IPS DF 6.9 (cell line): ENCODE measurements around the gene TARS2.
A peak's percentile ranks its signal among the peaks of the same experiment; 100 is the strongest.

ENCODE experiments used
- DNase-seq: peaks from one replicate; pipeline ENCODE4 v3.0.0-alpha.2; 2013; ENCODE audit warnings: low read depth, low spot score
- H3K27ac ChIP-seq: one replicate; pipeline ENCODE4 v1.5.1; 2013; ENCODE audit warnings: low read length, control low read depth
- H3K27me3 ChIP-seq: 2 replicates; pipeline ENCODE4 v1.6.1; 2013; ENCODE audit warnings: mild to moderate bottlenecking, low read length; ENCODE audit not compliant: control insufficient read depth, insufficient read depth
- H3K36me3 ChIP-seq: 2 replicates; pipeline ENCODE4 v1.6.1; 2013; ENCODE audit warnings: low read length; ENCODE audit not compliant: control insufficient read depth, insufficient read depth
- H3K4me1 ChIP-seq: 2 replicates; pipeline ENCODE4 v1.6.1; 2013; ENCODE audit warnings: low read length; ENCODE audit not compliant: control insufficient read depth, insufficient read depth
- H3K4me3 ChIP-seq: 2 replicates; pipeline ENCODE4 v1.5.1; 2013; ENCODE audit warnings: mild to moderate bottlenecking, low read length
- H3K9me3 ChIP-seq: 2 replicates; pipeline ENCODE4 v1.6.1; 2013; ENCODE audit warnings: low read length, inconsistent platforms; ENCODE audit not compliant: control insufficient read depth, insufficient read depth
- WGBS: extraction: QIAGEN DNeasy Blood & Tissue Kit; methylation state at CpG from one replicate; pipeline ENCODE4 v1.1.7; 2013; ENCODE audit warnings: mixed read lengths, missing lambda C conversion rate; ENCODE audit not compliant: insufficient read length, insufficient coverage; 5-methylcytosine and 5-hydroxymethylcytosine counted together

The TARS2 gene

GRCh38 chr1:150507912-150508864 is 21.0 kb downstream of the TARS2 start, which contains the start of gene ECM1:
TSS of gene ECM1 (plus strand) at chr1:150508109. CDS start at chr1:150508210, 101 bp downstream.
- Histone ChIP-seq H3K4me3 (no peak within 1 kb of the TSS), H3K27ac (no peak within 1 kb of the TSS)

GRCh38 chr1:150508982-150509381 is 21.8 kb downstream of the TARS2 start:
- no CpG with 5 or more reads among the region's 4 CpGs for whole genome bisulfite sequencing
- Histone ChIP-seq H3K4me3 (no peak overlapping the region), H3K4me1 (no peaks in the 10 kb centered on the region), H3K27ac (no peak overlapping the region), H3K27me3 (no peaks in the 10 kb centered on the region), H3K9me3 (no peaks in the 10 kb centered on the region), H3K36me3 (peaks cover 14% of the 10 kb centered on the region)
- DNase-seq: no peak

More at GRCh38 chr1:150507912-150508864, 21.0 kb downstream of the TARS2 start, which contains the start of gene ECM1:
- WGBS: no CpG with 5 or more reads among the region's 7 CpGs
- H3K9me3 ChIP-seq: no peaks in the 10 kb centered on the region
- H3K4me1 ChIP-seq: no peaks in the 10 kb centered on the region
- no peaks in the 10 kb centered on the region for H3K27me3 ChIP-seq
- H3K36me3 ChIP-seq: peaks cover 14% of the 10 kb centered on the region
- DNase-seq: no peak

- Histone ChIP-seq H3K27ac (no peak overlapping the region), H3K36me3 (no peaks in the 10 kb centered on the region; the same call in none of the 2 replicates), H3K27me3 (no peaks in the 10 kb centered on the region), H3K9me3 (no peaks in the 10 kb centered on the region), H3K4me3 (no peak overlapping the region), H3K4me1 (no peaks in the 10 kb centered on the region)
- WGBS: no CpG with 5 or more reads among the region's 12 CpGs
- DNase-seq: no peak
These were observed 24.3 kb downstream of the TARS2 start for GRCh38 chr1:150511551-150511950.

- Histone ChIP-seq H3K36me3 (no peaks in the 10 kb centered on the region; the same call in 1 of the 2 replicates), H3K27me3 (no peaks in the 10 kb centered on the region), H3K4me1 (no peaks in the 10 kb centered on the region), H3K4me3 (no peak overlapping the region), H3K9me3 (no peaks in the 10 kb centered on the region), H3K27ac (no peak overlapping the region)
- no peak for DNase-seq
- no CpG with 5 or more reads among the region's 17 CpGs for WGBS
These were observed 24.9 kb downstream of the TARS2 start for GRCh38 chr1:150511985-150512660.

GRCh38 chr1:150512846-150513245 is 25.6 kb downstream of the TARS2 start:
- DNase-seq: no peak
- Histone ChIP-seq H3K27me3 (no peaks in the 10 kb centered on the region), H3K27ac (no peak overlapping the region), H3K9me3 (no peaks in the 10 kb centered on the region), H3K4me1 (no peaks in the 10 kb centered on the region), H3K36me3 (no peaks in the 10 kb centered on the region; the same call in 1 of the 2 replicates), H3K4me3 (no peak overlapping the region)
- no CpG with 5 or more reads among the region's 2 CpGs for WGBS

GRCh38 chr1:150513351-150513791 is 26.2 kb downstream of the TARS2 start:
- no peaks in the 10 kb centered on the region; the same call in 1 of the 2 replicates for H3K36me3 ChIP-seq
- no peak overlapping the region for H3K27ac ChIP-seq
- no peaks in the 10 kb centered on the region for H3K4me1 ChIP-seq
- no CpG with 5 or more reads among the region's 7 CpGs for WGBS
- no peak overlapping the region for H3K4me3 ChIP-seq
- no peaks in the 10 kb centered on the region for H3K27me3 ChIP-seq
- no peak for DNase-seq
- H3K9me3 ChIP-seq: no peaks in the 10 kb centered on the region

- H3K27ac ChIP-seq: no peak overlapping the region
- H3K9me3 ChIP-seq: no peaks in the 10 kb centered on the region
- no CpG with 5 or more reads among the region's 9 CpGs for whole genome bisulfite sequencing
- H3K36me3 ChIP-seq: no peaks in the 10 kb centered on the region; the same call in 1 of the 2 replicates
- H3K4me3 ChIP-seq: no peak overlapping the region
- no peaks in the 10 kb centered on the region for H3K27me3 ChIP-seq
- H3K4me1 ChIP-seq: no peaks in the 10 kb centered on the region
- DNase-seq: no peak
These were observed 27.0 kb downstream of the TARS2 start for GRCh38 chr1:150514260-150514659.

GRCh38 chr1:150514913-150515327 is 27.7 kb downstream of the TARS2 start:
- Histone ChIP-seq H3K27me3 (no peaks in the 10 kb centered on the region), H3K4me3 (peak overlapping the region; percentile 53; the same call in 1 of the 2 replicates), H3K4me1 (no peaks in the 10 kb centered on the region), H3K36me3 (no peaks in the 10 kb centered on the region; the same call in 1 of the 2 replicates), H3K9me3 (no peaks in the 10 kb centered on the region), H3K27ac (no peak overlapping the region)
- no peak for DNase-seq
- no CpG with 5 or more reads among the region's 21 CpGs for WGBS

- Histone ChIP-seq H3K36me3 (no peaks in the 10 kb centered on the region; the same call in 1 of the 2 replicates), H3K4me3 (peak within 1 kb of the TSS; percentile 75), H3K27me3 (no peaks in the 10 kb centered on the region), H3K4me1 (no peaks in the 10 kb centered on the region), H3K27ac (no peak within 1 kb of the TSS), H3K9me3 (no peaks in the 10 kb centered on the region)
- peak; percentile 87 for DNase-seq
- WGBS: no CpG with 5 or more reads among the region's 54 CpGs
These were observed 28.3 kb downstream of the TARS2 start, which contains the start of gene FALEC for GRCh38 chr1:150515328-150516049. TSS of gene FALEC (plus strand) at chr1:150515752.
